DND-41 (cell line): ENCODE data around the gene NAXD.

Source experiments
- ATAC-seq: fragments of 200-7000 bp; cut with Tn5 transposase; 3 replicates; pipeline ENCODE4 v1.9.1; 2021; ENCODE audit warnings: low read depth; ENCODE audit not compliant: insufficient read depth
- DNase-seq: peaks from one replicate; pipeline ENCODE4 v3.0.0-alpha.2; 2020
- H2AFZ ChIP-seq: 2 replicates; pipeline ENCODE4 v1.6.0; 2012; ENCODE audit warnings: low read depth, low read length
- H3K27ac ChIP-seq: 2 replicates; pipeline ENCODE4 v1.5.1; 2012; ENCODE audit warnings: low read length, inconsistent platforms
- H3K27me3 ChIP-seq: fragments of 200-600 bp; sonication (generic); 2 replicates; pipeline ENCODE4 v1.6.0; 2012; ENCODE audit warnings: low read length, mild to moderate bottlenecking, inconsistent platforms; ENCODE audit not compliant: insufficient read depth, poor library complexity
- H3K36me3 ChIP-seq: 2 replicates; pipeline ENCODE4 v1.5.1; 2012; ENCODE audit warnings: low read length, inconsistent platforms; ENCODE audit not compliant: insufficient read depth
- H3K4me1 ChIP-seq: 2 replicates; pipeline ENCODE4 v1.5.1; 2012; ENCODE audit warnings: mild to moderate bottlenecking, low read length; ENCODE audit not compliant: insufficient read depth
- H3K4me2 ChIP-seq: 2 replicates; pipeline ENCODE4 v1.6.0; 2012; ENCODE audit warnings: mild to moderate bottlenecking, moderate library complexity, low read length, inconsistent platforms; ENCODE audit not compliant: insufficient read depth
- H3K4me3 ChIP-seq, 2 experiments: fragments of 200-600 bp in 1 of 2; shearing (Covaris generic) in 1 of 2; 2 replicates each; pipeline ENCODE4 v1.5.1; 2012 to 2016; ENCODE audit warnings: inconsistent platforms in 2 of 2, low read length in 2 of 2, mild to moderate bottlenecking in 2 of 2, low read depth in 1 of 2, moderate library complexity in 1 of 2
- H3K79me2 ChIP-seq: 2 replicates; pipeline ENCODE4 v1.6.0; 2012; ENCODE audit warnings: low read length, inconsistent platforms; ENCODE audit not compliant: insufficient read depth
- H3K9ac ChIP-seq: 2 replicates; pipeline ENCODE4 v1.6.0; 2012; ENCODE audit warnings: low read depth, mild to moderate bottlenecking, inconsistent platforms, low read length, moderate library complexity
- H3K9me3 ChIP-seq: 2 replicates; pipeline ENCODE4 v1.5.1; 2012; ENCODE audit warnings: low read length, moderate library complexity, mild to moderate bottlenecking, inconsistent platforms; ENCODE audit not compliant: insufficient read depth, severe bottlenecking
- H4K20me1 ChIP-seq: 2 replicates; pipeline ENCODE4 v1.6.0; 2012; ENCODE audit warnings: low read length; ENCODE audit not compliant: insufficient read depth
- CTCF ChIP-seq: IDR thresholded peaks from 2 replicates; pipeline ENCODE4 v1.5.1; 2012; ENCODE audit warnings: borderline replicate concordance, low read length, moderate library complexity, mild to moderate bottlenecking; ENCODE audit not compliant: poor library complexity, severe bottlenecking; ENCODE audit errors: extremely low read depth
- EZH2 ChIP-seq: IDR thresholded peaks from 3 replicates; pipeline ENCODE4 v1.6.1; 2012; ENCODE audit warnings: borderline replicate concordance, low read depth, mild to moderate bottlenecking, moderate library complexity, low read length, inconsistent platforms; ENCODE audit not compliant: severe bottlenecking

The NAXD gene

GRCh38 chr13:110626521-110626920 lies 11.2 kb downstream of the NAXD start:
- peaks cover 73% of the 10 kb centered on the region for H3K36me3 ChIP-seq
- H3K27ac ChIP-seq = no peak overlapping the region
- H4K20me1 ChIP-seq = peaks cover 74% of the 10 kb centered on the region
- DNase-seq (no peak), ATAC-seq (no peak)
- H3K79me2 ChIP-seq = peaks cover 97% of the 10 kb centered on the region
- H2AFZ ChIP-seq = no peak overlapping the region
- H3K9me3 ChIP-seq = no peaks in the 10 kb centered on the region
- TF ChIP-seq CTCF (no peak), EZH2 (no peak)
- H3K4me3 ChIP-seq = no peak overlapping the region
- H3K27me3 ChIP-seq = no peaks in the 10 kb centered on the region
- no peak overlapping the region for H3K4me2 ChIP-seq
- no peaks in the 10 kb centered on the region for H3K4me1 ChIP-seq
- H3K9ac ChIP-seq = no peak overlapping the region

DNA sequence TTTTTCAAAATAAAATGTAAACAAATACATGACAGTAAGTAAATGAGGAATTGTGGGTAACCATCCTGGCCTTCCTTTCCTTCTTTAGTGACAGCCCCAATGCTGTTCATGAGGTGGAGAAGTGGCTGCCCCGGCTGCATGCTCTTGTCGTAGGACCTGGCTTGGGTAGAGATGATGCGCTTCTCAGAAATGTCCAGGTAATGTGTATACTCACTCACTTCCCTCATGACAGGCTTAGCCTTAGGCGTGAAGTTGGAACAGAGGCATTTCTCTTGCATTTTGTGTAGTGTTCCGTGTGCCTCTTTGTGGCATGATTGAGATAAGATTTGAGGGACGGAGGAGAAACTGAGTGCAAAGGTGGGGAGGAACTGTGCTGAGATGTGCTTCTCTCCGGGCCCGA lies 12.0 kb downstream of the NAXD start:
- DNase-seq (no peak), ATAC-seq (no peak)
- Histone ChIP-seq H3K27ac (no peak overlapping the region), H3K4me3 (no peak overlapping the region), H4K20me1 (peaks cover 74% of the 10 kb centered on the region), H3K79me2 (peaks cover 91% of the 10 kb centered on the region), H3K9me3 (no peaks in the 10 kb centered on the region), H3K4me2 (no peak overlapping the region), H2AFZ (no peak overlapping the region), H3K27me3 (no peaks in the 10 kb centered on the region), H3K9ac (no peak overlapping the region), H3K36me3 (peaks cover 72% of the 10 kb centered on the region), H3K4me1 (no peaks in the 10 kb centered on the region)
- TF ChIP-seq EZH2 = no peak
- no peak for TF ChIP-seq CTCF

DNA sequence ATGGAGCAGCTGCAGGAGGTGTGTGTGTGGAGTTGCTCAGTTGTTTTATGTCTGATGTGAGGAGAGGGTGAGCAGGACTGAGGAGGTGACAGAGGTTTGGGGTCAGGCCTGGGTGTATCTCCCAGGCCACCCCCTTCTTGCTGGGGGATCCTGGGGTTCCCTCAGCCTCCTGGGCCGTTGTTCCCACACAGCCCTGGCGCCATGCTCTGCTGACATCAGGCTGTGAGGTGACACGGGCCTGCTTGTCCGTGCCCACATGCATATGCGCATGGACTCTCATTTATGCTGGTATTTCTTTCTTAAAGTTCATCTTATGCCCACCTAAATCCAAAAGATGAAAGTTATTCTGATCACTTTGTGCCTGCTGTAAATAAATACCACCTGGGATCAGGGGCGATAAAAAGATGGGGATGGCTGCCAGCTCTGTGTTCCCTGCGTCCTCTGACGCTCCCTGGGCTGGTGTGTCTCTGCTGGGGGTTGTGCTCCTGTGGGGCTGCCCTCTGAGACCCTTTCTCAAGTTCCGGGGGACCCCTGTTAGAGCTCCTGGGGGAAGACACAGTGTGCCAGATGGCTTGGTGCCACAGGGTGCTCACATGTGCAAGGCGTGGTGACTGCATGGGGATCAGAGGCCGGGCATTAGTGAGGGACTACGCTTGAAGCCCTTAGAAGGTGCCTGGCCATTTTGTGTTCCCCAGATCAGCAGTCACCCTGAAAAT lies 12.6 kb downstream of the NAXD start:
- peaks cover 85% of the 10 kb centered on the region for H3K79me2 ChIP-seq
- no peak overlapping the region for H2AFZ ChIP-seq
- TF ChIP-seq CTCF (no peak), EZH2 (no peak)
- H3K4me3 ChIP-seq = no peak overlapping the region
- H3K4me1 ChIP-seq = no peaks in the 10 kb centered on the region
- no peaks in the 10 kb centered on the region for H3K27me3 ChIP-seq
- DNase-seq (no peak), ATAC-seq (no peak)
- peaks cover 66% of the 10 kb centered on the region for H3K36me3 ChIP-seq
- no peak overlapping the region for H3K9ac ChIP-seq
- H3K27ac ChIP-seq = no peak overlapping the region
- no peak overlapping the region for H3K4me2 ChIP-seq
- H3K9me3 ChIP-seq = no peaks in the 10 kb centered on the region
- peaks cover 68% of the 10 kb centered on the region for H4K20me1 ChIP-seq

- no peaks in the 10 kb centered on the region for H3K27me3 ChIP-seq
- no peak overlapping the region for H3K4me2 ChIP-seq
- H3K4me3 ChIP-seq = no peak overlapping the region
- peaks cover 63% of the 10 kb centered on the region for H4K20me1 ChIP-seq
- H3K27ac ChIP-seq = no peak overlapping the region
- H3K79me2 ChIP-seq = peaks cover 81% of the 10 kb centered on the region
- no peak overlapping the region for H3K9ac ChIP-seq
- H3K4me1 ChIP-seq = no peaks in the 10 kb centered on the region
- no peaks in the 10 kb centered on the region for H3K9me3 ChIP-seq
- ATAC-seq (no peak), DNase-seq (no peak)
- no peak overlapping the region for H2AFZ ChIP-seq
- peaks cover 61% of the 10 kb centered on the region for H3K36me3 ChIP-seq
- TF ChIP-seq EZH2 = no peak
- no peak for TF ChIP-seq CTCF
Observed at GRCh38 chr13:110628477-110628793, 13.1 kb downstream of the NAXD start.
